ENCODE measurements around the gene WDR5.

WDR5 gene

GRCh38 chr9:134178768-134179551 lies 43.1 kb downstream of the WDR5 start:
- peaks cover 71% of the 10 kb centered on the region for H3K27me3 ChIP-seq (replicated peaks; ENCODE audit: insufficient read depth, low read length)
- no peaks in the 10 kb centered on the region for H3K9me2 ChIP-seq (replicated peaks; ENCODE audit: insufficient read depth, low read length)
- H2AFZ ChIP-seq (ENCODE audit: low read length) = no peak overlapping the region
- H3K9ac ChIP-seq (ENCODE audit: low read length) = no peak overlapping the region
- peaks cover 13% of the 10 kb centered on the region; the same call in 1 of the 2 replicates for H3K4me1 ChIP-seq (ENCODE audit: low read length)
- DNase-seq = no peak
- H3K79me2 ChIP-seq (ENCODE audit: low read length) = no peaks in the 10 kb centered on the region
- no peaks in the 10 kb centered on the region for H3K9me3 ChIP-seq (replicated peaks; ENCODE audit: insufficient read depth, low read length)
- H3F3A ChIP-seq (ENCODE audit: insufficient read depth, low read length) = peaks cover 3% of the 10 kb centered on the region; the same call in 1 of the 2 replicates
- no peak overlapping the region for H3K4me3 ChIP-seq (ENCODE audit: low read length)
- H3K4me2 ChIP-seq (ENCODE audit: low read depth, low read length) = no peak overlapping the region
- no peak overlapping the region for H3K27ac ChIP-seq (ENCODE audit: low read length)
- no peaks in the 10 kb centered on the region for H3K36me3 ChIP-seq (replicated peaks; ENCODE audit: insufficient read depth, low read length)
- H4K20me1 ChIP-seq (ENCODE audit: insufficient read depth, low read length) = no peaks in the 10 kb centered on the region
- no peak for TF ChIP-seq EZH2 (optimal IDR thresholded peaks at IDR 0.05; ENCODE audit: low read depth, low read length)
- TF ChIP-seq, protein P1, sequence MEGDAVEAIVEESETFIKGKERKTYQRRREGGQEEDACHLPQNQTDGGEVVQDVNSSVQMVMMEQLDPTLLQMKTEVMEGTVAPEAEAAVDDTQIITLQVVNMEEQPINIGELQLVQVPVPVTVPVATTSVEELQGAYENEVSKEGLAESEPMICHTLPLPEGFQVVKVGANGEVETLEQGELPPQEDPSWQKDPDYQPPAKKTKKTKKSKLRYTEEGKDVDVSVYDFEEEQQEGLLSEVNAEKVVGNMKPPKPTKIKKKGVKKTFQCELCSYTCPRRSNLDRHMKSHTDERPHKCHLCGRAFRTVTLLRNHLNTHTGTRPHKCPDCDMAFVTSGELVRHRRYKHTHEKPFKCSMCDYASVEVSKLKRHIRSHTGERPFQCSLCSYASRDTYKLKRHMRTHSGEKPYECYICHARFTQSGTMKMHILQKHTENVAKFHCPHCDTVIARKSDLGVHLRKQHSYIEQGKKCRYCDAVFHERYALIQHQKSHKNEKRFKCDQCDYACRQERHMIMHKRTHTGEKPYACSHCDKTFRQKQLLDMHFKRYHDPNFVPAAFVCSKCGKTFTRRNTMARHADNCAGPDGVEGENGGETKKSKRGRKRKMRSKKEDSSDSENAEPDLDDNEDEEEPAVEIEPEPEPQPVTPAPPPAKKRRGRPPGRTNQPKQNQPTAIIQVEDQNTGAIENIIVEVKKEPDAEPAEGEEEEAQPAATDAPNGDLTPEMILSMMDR (IDR thresholded peaks at IDR 0.05; ENCODE audit: low read length) = no peak
- TF ChIP-seq EZH2phosphoT487 (IDR thresholded peaks at IDR 0.05; ENCODE audit: low read length) = no peak

DNA sequence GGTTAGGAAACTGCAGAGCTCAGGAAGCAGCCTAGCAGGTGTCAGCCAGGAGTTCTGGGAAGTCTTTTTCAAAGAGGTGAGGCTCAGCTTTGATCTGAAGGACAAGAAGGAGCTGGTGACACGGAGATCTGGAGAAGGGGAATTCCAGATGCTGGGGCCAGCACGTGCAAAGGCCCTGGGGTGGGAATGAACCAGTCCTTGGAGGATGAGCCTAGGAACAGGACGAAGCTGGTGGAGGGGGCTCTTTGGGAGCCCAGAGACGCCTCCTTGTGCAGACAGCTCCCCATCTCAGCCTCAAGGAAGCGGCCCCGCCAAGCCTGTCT lies 43.7 kb downstream of the WDR5 start:
- Histone ChIP-seq H3K4me3 (ENCODE audit: low read length) (no peak overlapping the region), H3K27me3 (replicated peaks; ENCODE audit: insufficient read depth, low read length) (peaks cover 65% of the 10 kb centered on the region), H3K9ac (ENCODE audit: low read length) (no peak overlapping the region), H3K9me3 (replicated peaks; ENCODE audit: insufficient read depth, low read length) (no peaks in the 10 kb centered on the region), H3K4me2 (ENCODE audit: low read depth, low read length) (no peak overlapping the region), H3K27ac (ENCODE audit: low read length) (no peak overlapping the region), H4K20me1 (ENCODE audit: insufficient read depth, low read length) (no peaks in the 10 kb centered on the region), H3K4me1 (ENCODE audit: low read length) (peaks cover 13% of the 10 kb centered on the region; the same call in 1 of the 2 replicates), H3K9me2 (replicated peaks; ENCODE audit: insufficient read depth, low read length) (no peaks in the 10 kb centered on the region), H2AFZ (ENCODE audit: low read length) (no peak overlapping the region), H3K79me2 (ENCODE audit: low read length) (no peaks in the 10 kb centered on the region), H3K36me3 (replicated peaks; ENCODE audit: insufficient read depth, low read length) (no peaks in the 10 kb centered on the region), H3F3A (ENCODE audit: insufficient read depth, low read length) (peaks cover 3% of the 10 kb centered on the region; the same call in 1 of the 2 replicates)
- TF ChIP-seq, protein P1 (IDR thresholded peaks at IDR 0.05; ENCODE audit: low read length) = no peak
- TF ChIP-seq EZH2 (optimal IDR thresholded peaks at IDR 0.05; ENCODE audit: low read depth, low read length) (no peak), EZH2phosphoT487 (IDR thresholded peaks at IDR 0.05; ENCODE audit: low read length) (no peak)
- DNase-seq = no peak

GRCh38 chr9:134179918-134180785 lies 44.3 kb downstream of the WDR5 start:
- Histone ChIP-seq H3K4me3 (ENCODE audit: low read length) (no peak overlapping the region), H3K4me2 (ENCODE audit: low read depth, low read length) (no peak overlapping the region), H3K79me2 (ENCODE audit: low read length) (no peaks in the 10 kb centered on the region), H3K4me1 (ENCODE audit: low read length) (peaks cover 13% of the 10 kb centered on the region; the same call in 1 of the 2 replicates), H3K9me2 (replicated peaks; ENCODE audit: insufficient read depth, low read length) (no peaks in the 10 kb centered on the region), H3K36me3 (replicated peaks; ENCODE audit: insufficient read depth, low read length) (no peaks in the 10 kb centered on the region), H2AFZ (ENCODE audit: low read length) (no peak overlapping the region), H3K27me3 (replicated peaks; ENCODE audit: insufficient read depth, low read length) (peaks cover 59% of the 10 kb centered on the region), H3F3A (ENCODE audit: insufficient read depth, low read length) (peaks cover 3% of the 10 kb centered on the region; the same call in 1 of the 2 replicates), H4K20me1 (ENCODE audit: insufficient read depth, low read length) (no peaks in the 10 kb centered on the region), H3K9me3 (replicated peaks; ENCODE audit: insufficient read depth, low read length) (no peaks in the 10 kb centered on the region), H3K27ac (ENCODE audit: low read length) (no peak overlapping the region), H3K9ac (ENCODE audit: low read length) (no peak overlapping the region)
- DNase-seq = no peak
- no peak for TF ChIP-seq EZH2phosphoT487 (IDR thresholded peaks at IDR 0.05; ENCODE audit: low read length)
- TF ChIP-seq EZH2 (optimal IDR thresholded peaks at IDR 0.05; ENCODE audit: low read depth, low read length) = no peak
- TF ChIP-seq, protein P1 (IDR thresholded peaks at IDR 0.05; ENCODE audit: low read length) = no peak
